Activated T-helper 1 cell treated with anti-CD3 and anti-CD28 coated beads, Interleukin-12 subunit alpha, Interleukin-12 subunit beta, Interleukin-2, Interleukin-4 antibody, amounts not matched to agents 30 ng/mL and 10 ng/mL and 1 ng/mL, durations not matched to agents 14 hours and 24 hours and 36 hours (primary cell): ENCODE measurements around the gene LPCAT3. TPM values are rescaled to one million over a fixed set of nuclear protein-coding genes. Genes with fewer than 3 reads are reported as not detected.

ENCODE experiments used
- DNase-seq: peaks from one replicate; pipeline ENCODE4 v3.0.0; 2021; ENCODE audit warnings: low spot score
- H3K27ac Mint-ChIP-seq: one replicate; pipeline ENCODE4 v1.8.0; 2021; ENCODE audit warnings: mild to moderate bottlenecking, mixed read lengths
- H3K27me3 Mint-ChIP-seq: one replicate; pipeline ENCODE4 v1.8.0; 2022; ENCODE audit warnings: mild to moderate bottlenecking, moderate library complexity, mixed read lengths; ENCODE audit not compliant: insufficient read depth
- H3K36me3 Mint-ChIP-seq: one replicate; pipeline ENCODE4 v1.8.0; 2021; ENCODE audit warnings: low read depth, mixed read lengths
- H3K4me1 Mint-ChIP-seq: one replicate; pipeline ENCODE4 v1.8.0; 2021; ENCODE audit warnings: low read depth, mixed read lengths
- H3K4me3 Mint-ChIP-seq: one replicate; pipeline ENCODE4 v1.8.0; 2021; ENCODE audit warnings: mild to moderate bottlenecking, moderate library complexity, mixed read lengths
- H3K9me3 Mint-ChIP-seq: one replicate; pipeline ENCODE4 v1.8.0; 2021; ENCODE audit warnings: mixed read lengths
- intact Hi-C: fragments of 100-400 bp; cut with micrococcal nuclease; formaldehyde crosslinking; loops from one replicate; pipeline ENCODE4 v1.15.1; 2024
- total RNA-seq: library from RNA; stranded (reverse); gene quantifications from 2 replicates; pipeline ENCODE4 v1.2.3, GENCODE V29; 2022

The LPCAT3 gene
- total RNA-seq, 1 donor from 2014 or later: 30.0 TPM

- Mint-ChIP-seq H3K4me1 (peaks cover 80% of the 10 kb centered on the region), H3K27me3 (no peaks in the 10 kb centered on the region), H3K9me3 (no peaks in the 10 kb centered on the region), H3K4me3 (peak overlapping the region; percentile 91), H3K36me3 (peaks cover 61% of the 10 kb centered on the region), H3K27ac (peak overlapping the region; percentile 96)
- no peak for DNase-seq
- intact Hi-C loops: loop anchor here (5.0 kb wide), 1 partner anchor 186 kb away; the partner anchor contains the start of gene LAG3
Observed at GRCh38 chr12:6957741-6958608, 60.3 kb downstream of the LPCAT3 start.

GRCh38 chr12:6957151-6957701 lies 61.0 kb downstream of the LPCAT3 start:
- DNase-seq: no peak
- peak overlapping the region; percentile 96 for H3K27ac Mint-ChIP-seq
- peaks cover 85% of the 10 kb centered on the region for H3K4me1 Mint-ChIP-seq
- H3K36me3 Mint-ChIP-seq: peaks cover 68% of the 10 kb centered on the region
- intact Hi-C loops: loop anchor here (5.0 kb wide), 1 partner anchor 185 kb away; the partner anchor contains the start of gene LAG3
- H3K9me3 Mint-ChIP-seq: no peaks in the 10 kb centered on the region
- peak overlapping the region; percentile 91 for H3K4me3 Mint-ChIP-seq
- no peaks in the 10 kb centered on the region for H3K27me3 Mint-ChIP-seq

- no peak for DNase-seq
- H3K4me3 Mint-ChIP-seq: peak overlapping the region; percentile 60
Observed at GRCh38 chr12:6956021-6956727, 62.1 kb downstream of the LPCAT3 start.

GRCh38 chr12:6955108-6956020 lies 62.9 kb downstream of the LPCAT3 start:
- H3K36me3 Mint-ChIP-seq: peaks cover 63% of the 10 kb centered on the region
- peaks cover 74% of the 10 kb centered on the region for H3K4me1 Mint-ChIP-seq
- peak overlapping the region; percentile 98 for H3K4me3 Mint-ChIP-seq
- DNase-seq: no peak
- H3K9me3 Mint-ChIP-seq: no peaks in the 10 kb centered on the region
- intact Hi-C loops: loop anchor here (5.0 kb wide), 1 partner anchor 183 kb away; the partner anchor contains the start of gene LAG3
- H3K27ac Mint-ChIP-seq: peak overlapping the region; percentile 86
- H3K27me3 Mint-ChIP-seq: no peaks in the 10 kb centered on the region

More at GRCh38 chr12:6956021-6956727, 62.1 kb downstream of the LPCAT3 start:
- Mint-ChIP-seq H3K9me3 (no peaks in the 10 kb centered on the region), H3K27ac (peak overlapping the region; percentile 66), H3K4me1 (peaks cover 75% of the 10 kb centered on the region), H3K27me3 (no peaks in the 10 kb centered on the region), H3K36me3 (peaks cover 68% of the 10 kb centered on the region)
- intact Hi-C loops: loop anchor here (5.0 kb wide), 1 partner anchor 184 kb away; the partner anchor contains the start of gene LAG3

GRCh38 chr12:6954316-6955107 lies 63.8 kb downstream of the LPCAT3 start:
- H3K4me1 Mint-ChIP-seq: peaks cover 81% of the 10 kb centered on the region
- H3K4me3 Mint-ChIP-seq: peak overlapping the region; percentile 98
- H3K27ac Mint-ChIP-seq: peak overlapping the region; percentile 97
- no peaks in the 10 kb centered on the region for H3K9me3 Mint-ChIP-seq
- peaks cover 63% of the 10 kb centered on the region for H3K36me3 Mint-ChIP-seq
- intact Hi-C loops: loop anchor here (5.0 kb wide), 4 partner anchors 167 to 983 kb away; partner anchors contain the start of genes CD4, CHD4, LAG3 and SLC2A3
- H3K27me3 Mint-ChIP-seq: no peaks in the 10 kb centered on the region
- DNase-seq: no peak

GRCh38 chr12:6953442-6954315 lies 64.6 kb downstream of the LPCAT3 start:
- peak; percentile 79 for DNase-seq
- Mint-ChIP-seq H3K27ac (peak overlapping the region; percentile 97), H3K4me3 (peak overlapping the region; percentile 98), H3K27me3 (no peaks in the 10 kb centered on the region), H3K4me1 (peaks cover 80% of the 10 kb centered on the region), H3K36me3 (peaks cover 55% of the 10 kb centered on the region), H3K9me3 (no peaks in the 10 kb centered on the region)
- intact Hi-C loops: loop anchor here (1.0 to 5.0 kb wide), 6 partner anchors 8 to 984 kb away; partner anchors contain the start of genes C12orf57, C1RL, CD4 and CHD4

- Mint-ChIP-seq H3K27ac (peak overlapping the region; percentile 97), H3K4me3 (peak overlapping the region; percentile 98), H3K4me1 (peaks cover 80% of the 10 kb centered on the region), H3K36me3 (peaks cover 49% of the 10 kb centered on the region), H3K9me3 (no peaks in the 10 kb centered on the region), H3K27me3 (no peaks in the 10 kb centered on the region)
- intact Hi-C loops: loop anchor here (1.0 to 5.0 kb wide), 6 partner anchors 8 to 984 kb away; partner anchors contain the start of genes C12orf57, C1RL, CD4 and CHD4
- DNase-seq: no peak
Observed at GRCh38 chr12:6952863-6953441, 65.3 kb downstream of the LPCAT3 start.

GRCh38 chr12:6952121-6952862 lies 66.0 kb downstream of the LPCAT3 start:
- peak overlapping the region; percentile 97 for H3K27ac Mint-ChIP-seq
- peak overlapping the region; percentile 98 for H3K4me3 Mint-ChIP-seq
- DNase-seq: no peak
- no peaks in the 10 kb centered on the region for H3K9me3 Mint-ChIP-seq
- peaks cover 82% of the 10 kb centered on the region for H3K4me1 Mint-ChIP-seq
- intact Hi-C loops: loop anchor here (2.0 to 5.0 kb wide), 4 partner anchors 157 to 985 kb away; partner anchors contain the start of genes C1RL, CD4, CHD4 and SLC2A3
- H3K36me3 Mint-ChIP-seq: peaks cover 52% of the 10 kb centered on the region
- no peaks in the 10 kb centered on the region for H3K27me3 Mint-ChIP-seq

GRCh38 chr12:6951551-6952120 lies 66.6 kb downstream of the LPCAT3 start:
- Mint-ChIP-seq H3K9me3 (no peaks in the 10 kb centered on the region), H3K27ac (peak overlapping the region; percentile 97), H3K4me1 (peaks cover 82% of the 10 kb centered on the region), H3K36me3 (peaks cover 49% of the 10 kb centered on the region), H3K27me3 (no peaks in the 10 kb centered on the region), H3K4me3 (peak overlapping the region; percentile 98)
- intact Hi-C loops: loop anchor here (2.0 to 5.0 kb wide), 4 partner anchors 157 to 986 kb away; partner anchors contain the start of genes C1RL, CD4, CHD4 and SLC2A3
- DNase-seq: no peak
